NCI-H748 treated with DMSO at 0.1 percent for 48 hours (cell line): ENCODE results near the gene PNMA8C.
A peak's percentile ranks its signal among the peaks of the same experiment; 100 is the strongest.
"Not testable (repeated sequence)": the region's sequence is repeated elsewhere in the genome, so short reads cannot be mapped to it uniquely, and the experiment has no call there.

Source experiments
- DNase-seq: peaks from one replicate; lab custom pipeline; 2025; lab: John Stamatoyannopoulos, UW

PNMA8C gene

GRCh38 chr19:46411088-46411924 is 17.4 kb downstream of the PNMA8C start:
- no peak for DNase-seq

- no peak for DNase-seq
These were observed 18.3 kb downstream of the PNMA8C start for GRCh38 chr19:46410205-46411087.

GRCh38 chr19:46409191-46409590 is 19.5 kb downstream of the PNMA8C start:
- DNase-seq: no peak

GRCh38 chr19:46408664-46409039 is 20.1 kb downstream of the PNMA8C start:
- no peak for DNase-seq

- DNase-seq: no peak
These were observed 20.7 kb downstream of the PNMA8C start for GRCh38 chr19:46407856-46408663.

- DNase-seq: peak; percentile 74
These were observed 21.8 kb downstream of the PNMA8C start for GRCh38 chr19:46406976-46407375.

GRCh38 chr19:46404753-46405468 is 23.8 kb downstream of the PNMA8C start:
- no peak for DNase-seq

- DNase-seq: peak; percentile 41
These were observed 24.5 kb downstream of the PNMA8C start for GRCh38 chr19:46404055-46404752.

- no peak for DNase-seq
These were observed 26.0 kb downstream of the PNMA8C start for GRCh38 chr19:46402725-46403124.

- DNase-seq: not testable (repeated sequence)
These were observed 30.8 kb downstream of the PNMA8C start for GRCh38 chr19:46397801-46398479.

- no peak for DNase-seq
These were observed 34.3 kb downstream of the PNMA8C start for GRCh38 chr19:46394402-46394797.

GRCh38 chr19:46393456-46394401 is 35.0 kb downstream of the PNMA8C start:
- no peak for DNase-seq

- no peak for DNase-seq
These were observed 35.9 kb downstream of the PNMA8C start for GRCh38 chr19:46392837-46393236.

- no peak for DNase-seq
These were observed 36.4 kb downstream of the PNMA8C start for GRCh38 chr19:46392252-46392801.

GRCh38 chr19:46391296-46392251 is 37.2 kb downstream of the PNMA8C start:
- DNase-seq: no peak

- DNase-seq: no peak
These were observed 37.9 kb downstream of the PNMA8C start for GRCh38 chr19:46390866-46391265.

GRCh38 chr19:46390121-46390858 is 38.4 kb downstream of the PNMA8C start:
- DNase-seq: no peak
